CD4-positive, alpha-beta memory T cell (primary cell): ENCODE data around the gene TAOK3. TPM values are rescaled to one million over a fixed set of nuclear protein-coding genes. Genes with fewer than 3 reads are reported as not detected.

ENCODE experiments used
- CTCF ChIA-PET: fragments of 350-600 bp; sonication (Branson Sonifier 250); formaldehyde crosslinking; loops from one replicate; lab custom pipeline; 2021; ENCODE audit warnings: inconsistent platforms; ENCODE audit not compliant: partially characterized antibody; lab: Charles Lee
- POLR2A ChIA-PET: fragments of 350-600 bp; sonication (Branson Sonifier 250); formaldehyde crosslinking; loops from one replicate; lab custom pipeline; 2021; ENCODE audit not compliant: partially characterized antibody; lab: Charles Lee
- DNase-seq, 5 donors: peaks; one replicate each; pipeline versions ENCODE4 v3.0.0 to v3.0.0-alpha.2; 2020 to 2022; ENCODE audit warnings: mixed read lengths in 1 of 5
- H3K27ac ChIP-seq: one replicate; pipeline ENCODE4 v1.7.0; 2013; ENCODE audit warnings: low read depth, low read length
- H3K27me3 ChIP-seq: 2 replicates; pipeline ENCODE4 v1.7.0; 2013; ENCODE audit warnings: mild to moderate bottlenecking, low read length, moderate library complexity; ENCODE audit not compliant: insufficient read depth
- H3K36me3 ChIP-seq: 2 replicates; pipeline ENCODE4 v1.7.0; 2013; ENCODE audit warnings: mild to moderate bottlenecking, low read length, moderate library complexity; ENCODE audit not compliant: insufficient read depth
- H3K4me1 ChIP-seq: 2 replicates; pipeline ENCODE4 v1.7.0; 2013; ENCODE audit warnings: mild to moderate bottlenecking, low read length, moderate library complexity; ENCODE audit not compliant: insufficient read depth
- H3K4me3 ChIP-seq, 2 donors: one replicate each; pipeline ENCODE4 v1.7.0; 2013; ENCODE audit warnings: low read length in 2 of 2, mild to moderate bottlenecking in 1 of 2
- H3K9me3 ChIP-seq, 2 donors: one replicate each; pipeline ENCODE4 v1.7.0; 2013; ENCODE audit warnings: low read length in 2 of 2, control low read depth in 1 of 2; ENCODE audit not compliant: control insufficient read depth in 1 of 2
- H3K27ac Mint-ChIP-seq, 7 donors: one replicate each; pipeline ENCODE4 v1.8.0; 2020 to 2021; ENCODE audit warnings: mixed read lengths in 7 of 7, mild to moderate bottlenecking in 6 of 7, inconsistent platforms in 3 of 7, moderate library complexity in 3 of 7
- H3K27me3 Mint-ChIP-seq, 2 donors: one replicate each; pipeline ENCODE4 v1.8.0; 2020 to 2021; ENCODE audit warnings: mixed read lengths in 2 of 2
- H3K36me3 Mint-ChIP-seq, 2 donors: one replicate each; pipeline ENCODE4 v1.8.0; 2020 to 2021; ENCODE audit warnings: mixed read lengths in 2 of 2, inconsistent platforms in 1 of 2, mild to moderate bottlenecking in 1 of 2
- H3K4me1 Mint-ChIP-seq, 4 donors: one replicate each; pipeline ENCODE4 v1.8.0; 2020 to 2021; ENCODE audit warnings: mixed read lengths in 4 of 4, mild to moderate bottlenecking in 1 of 4
- H3K4me3 Mint-ChIP-seq, 8 donors: one replicate each; pipeline ENCODE4 v1.8.0; 2020 to 2021; ENCODE audit warnings: mixed read lengths in 8 of 8, mild to moderate bottlenecking in 7 of 8, moderate library complexity in 6 of 8, inconsistent platforms in 3 of 8
- H3K9me3 Mint-ChIP-seq, 8 donors: one replicate each; pipeline ENCODE4 v1.8.0; 2020 to 2021; ENCODE audit warnings: mixed read lengths in 8 of 8, mild to moderate bottlenecking in 5 of 8, inconsistent platforms in 3 of 8, moderate library complexity in 1 of 8
- intact Hi-C: fragments of 100-400 bp; cut with micrococcal nuclease; formaldehyde crosslinking; loops from one replicate; pipeline ENCODE4 v1.15.1; 2023
- polyA plus RNA-seq, 2 donors: library from polyadenylated mRNA; unstranded; fragments of 300-500 nt; fragmentation: Illumina TruSeq; gene quantifications; one replicate each; pipeline ENCODE4 v1.2.3, GENCODE V29; 2021
- total RNA-seq, 2 experiments: library from RNA; stranded (reverse); gene quantifications; one replicate each; pipeline ENCODE4 v1.2.3, GENCODE V29; 2021

TAOK3 gene
- total and polyA plus RNA-seq, 4 experiments from 2014 or later, result 47.9 to 141 (median 75.4) TPM

- Mint-ChIP-seq H3K9me3 (no peaks in the 10 kb centered on the region), H3K36me3 (peaks cover 46 to 57% of the 10 kb centered on the region in 2 donors), H3K27me3 (no peaks in the 10 kb centered on the region), H3K4me1 (peaks cover 0 to 6% (median 3%) of the 10 kb centered on the region in 4 donors), H3K27ac (peak overlapping the region in 3 of 7 donors; percentile 4 to 78 (median 64)), H3K4me3 (no peak overlapping the region)
- no peaks in the 10 kb centered on the region for H3K9me3 ChIP-seq
- intact Hi-C loops, result no loop called here
- ChIA-PET CTCF (no interaction called here), POLR2A (no interaction called here)
- H3K36me3 ChIP-seq, result peaks cover 17% of the 10 kb centered on the region
- H3K4me1 ChIP-seq, result no peaks in the 10 kb centered on the region
- H3K27me3 ChIP-seq, result no peaks in the 10 kb centered on the region
- no peak for DNase-seq
- no peak overlapping the region for H3K4me3 ChIP-seq
- no peak overlapping the region for H3K27ac ChIP-seq
These were observed 226.9 kb downstream of the TAOK3 start for GRCh38 chr12:118145798-118146156.

- no peak overlapping the region for H3K4me3 ChIP-seq
- ChIA-PET POLR2A (no interaction called here), CTCF (no interaction called here)
- peaks cover 45 to 57% of the 10 kb centered on the region in 2 donors for H3K36me3 Mint-ChIP-seq
- no peaks in the 10 kb centered on the region for H3K9me3 ChIP-seq
- no peaks in the 10 kb centered on the region for H3K27me3 Mint-ChIP-seq
- peaks cover 19% of the 10 kb centered on the region for H3K36me3 ChIP-seq
- intact Hi-C loops, result no loop called here
- H3K9me3 Mint-ChIP-seq, result no peaks in the 10 kb centered on the region
- no peak overlapping the region for H3K4me3 Mint-ChIP-seq
- H3K27ac ChIP-seq, result no peak overlapping the region
- no peak for DNase-seq
- no peaks in the 10 kb centered on the region for H3K27me3 ChIP-seq
- peaks cover 0 to 6% (median 3%) of the 10 kb centered on the region in 4 donors for H3K4me1 Mint-ChIP-seq
- peak overlapping the region in 6 of 7 donors; percentile 4 to 78 (median 42) for H3K27ac Mint-ChIP-seq
- H3K4me1 ChIP-seq, result no peaks in the 10 kb centered on the region
These were observed 227.5 kb downstream of the TAOK3 start for GRCh38 chr12:118145113-118145797.

- ChIA-PET POLR2A (no interaction called here), CTCF (no interaction called here)
- H3K27ac Mint-ChIP-seq, result peak overlapping the region in 2 of 7 donors; percentile 38 to 65
These were observed 228.2 kb downstream of the TAOK3 start for GRCh38 chr12:118144499-118144898.

GRCh38 chr12:118140825-118141224 is 231.9 kb downstream of the TAOK3 start:
- DNase-seq, result no peak
- Mint-ChIP-seq H3K27me3 (no peaks in the 10 kb centered on the region), H3K4me1 (peaks cover 15 to 25% (median 20%) of the 10 kb centered on the region in 4 donors), H3K36me3 (peaks cover 42 to 62% of the 10 kb centered on the region in 2 donors), H3K27ac (no peak overlapping the region), H3K9me3 (no peaks in the 10 kb centered on the region), H3K4me3 (no peak overlapping the region)
- Histone ChIP-seq H3K27me3 (no peaks in the 10 kb centered on the region), H3K4me3 (no peak overlapping the region), H3K4me1 (peaks cover 13% of the 10 kb centered on the region), H3K9me3 (no peaks in the 10 kb centered on the region), H3K36me3 (peaks cover 11% of the 10 kb centered on the region), H3K27ac (no peak overlapping the region)
- ChIA-PET CTCF (interaction anchor here (1.0 to 7.1 kb wide), 4 partner anchors 19 to 236 kb away, joined by 3 to 59 read pairs (median 39); partner anchors contain the start of gene SUDS3), POLR2A (no interaction called here)
- intact Hi-C loops, result no loop called here

More at GRCh38 chr12:118144499-118144898, 228.2 kb downstream of the TAOK3 start:
- no peaks in the 10 kb centered on the region for H3K9me3 ChIP-seq
- H3K4me1 Mint-ChIP-seq, result peaks cover 3 to 6% (median 4%) of the 10 kb centered on the region in 4 donors
- no peaks in the 10 kb centered on the region for H3K9me3 Mint-ChIP-seq
- intact Hi-C loops, result no loop called here
- peaks cover 52 to 61% of the 10 kb centered on the region in 2 donors for H3K36me3 Mint-ChIP-seq
- H3K4me3 ChIP-seq, result no peak overlapping the region
- no peak overlapping the region for H3K4me3 Mint-ChIP-seq
- no peak overlapping the region for H3K27ac ChIP-seq
- no peaks in the 10 kb centered on the region for H3K27me3 Mint-ChIP-seq
- no peak for DNase-seq
- no peaks in the 10 kb centered on the region for H3K27me3 ChIP-seq
- peaks cover 19% of the 10 kb centered on the region for H3K36me3 ChIP-seq
- H3K4me1 ChIP-seq, result no peaks in the 10 kb centered on the region

GRCh38 chr12:118137148-118137678 is 235.5 kb downstream of the TAOK3 start:
- POLR2A ChIA-PET, result interaction anchor here (0.6 to 3.4 kb wide), 5 partner anchors 16 to 240 kb away, joined by 3 to 28 read pairs (median 14); partner anchors contain the start of genes SUDS3 and WSB2
- H3K27ac ChIP-seq, result peak overlapping the region; percentile 67
- H3K9me3 Mint-ChIP-seq, result no peaks in the 10 kb centered on the region

GRCh38 chr12:118136559-118137003 is 236.1 kb downstream of the TAOK3 start:
- H3K9me3 Mint-ChIP-seq, result no peaks in the 10 kb centered on the region
- H3K36me3 Mint-ChIP-seq, result peaks cover 17 to 36% of the 10 kb centered on the region in 2 donors
- no peaks in the 10 kb centered on the region for H3K27me3 ChIP-seq
- no peaks in the 10 kb centered on the region for H3K9me3 ChIP-seq
- DNase-seq, result peak in 4 of 5 donors; percentile 29 to 47 (median 32)
- ChIA-PET CTCF (interaction anchor here (1.0 to 7.1 kb wide), 5 partner anchors 12 to 240 kb away, joined by 3 to 59 read pairs (median 34); partner anchors contain the start of gene SUDS3), POLR2A (interaction anchor here (1.3 to 3.4 kb wide), 8 partner anchors 16 to 240 kb away, joined by 4 to 28 read pairs (median 7); partner anchors contain the start of genes SUDS3, TAOK3 and WSB2)
- H3K36me3 ChIP-seq, result peaks cover 4% of the 10 kb centered on the region
- H3K27me3 Mint-ChIP-seq, result no peaks in the 10 kb centered on the region
- H3K4me1 ChIP-seq, result peaks cover 29% of the 10 kb centered on the region
- peak overlapping the region; percentile 88 to 97 (median 93) for H3K27ac Mint-ChIP-seq
- H3K27ac ChIP-seq, result peak overlapping the region; percentile 67
- H3K4me3 Mint-ChIP-seq, result peak overlapping the region; percentile 89 to 98 (median 95)
- intact Hi-C loops, result loop anchor here (1.0 to 5.0 kb wide), 6 partner anchors 15 to 1530 kb away; partner anchors contain the start of genes RFC5, SUDS3 and WSB2
- H3K4me3 ChIP-seq, result peak overlapping the region; percentile 61 to 86
- H3K4me1 Mint-ChIP-seq, result peaks cover 19 to 50% (median 26%) of the 10 kb centered on the region in 4 donors

More at GRCh38 chr12:118137148-118137678, 235.5 kb downstream of the TAOK3 start:
- H3K27me3 Mint-ChIP-seq, result no peaks in the 10 kb centered on the region
- H3K36me3 ChIP-seq, result peaks cover 4% of the 10 kb centered on the region
- peaks cover 22% of the 10 kb centered on the region for H3K4me1 ChIP-seq
- peak overlapping the region; percentile 89 to 98 (median 95) for H3K4me3 Mint-ChIP-seq
- intact Hi-C loops, result loop anchor here (2.0 to 5.0 kb wide), 3 partner anchors 45 to 1530 kb away; partner anchors contain the start of gene WSB2
- H3K4me3 ChIP-seq, result peak overlapping the region; percentile 61 to 86
- H3K27ac Mint-ChIP-seq, result peak overlapping the region; percentile 88 to 97 (median 93)
- no peaks in the 10 kb centered on the region for H3K27me3 ChIP-seq
- DNase-seq, result no peak
- no peaks in the 10 kb centered on the region for H3K9me3 ChIP-seq
- CTCF ChIA-PET, result interaction anchor here (1.2 to 7.1 kb wide), 4 partner anchors 14 to 240 kb away, joined by 3 to 59 read pairs (median 39); partner anchors contain the start of gene SUDS3
- H3K36me3 Mint-ChIP-seq, result peaks cover 20 to 39% of the 10 kb centered on the region in 2 donors
- peaks cover 17 to 43% (median 22%) of the 10 kb centered on the region in 4 donors for H3K4me1 Mint-ChIP-seq
